HG03135 (cell line): Measurements from ENCODE around the gene PDZRN4.
"Not testable (repeated sequence)": the region's sequence is repeated elsewhere in the genome, so short reads cannot be mapped to it uniquely, and the experiment has no call there.

Experiments
- ATAC-seq: cut with Tn5 transposase; IDR thresholded peaks from one replicate; pipeline ENCODE4 v1.9.1; 2021; ENCODE audit warnings: mild to moderate bottlenecking, moderate library complexity; ENCODE audit not compliant: unreplicated experiment

The PDZRN4 gene

DNA sequence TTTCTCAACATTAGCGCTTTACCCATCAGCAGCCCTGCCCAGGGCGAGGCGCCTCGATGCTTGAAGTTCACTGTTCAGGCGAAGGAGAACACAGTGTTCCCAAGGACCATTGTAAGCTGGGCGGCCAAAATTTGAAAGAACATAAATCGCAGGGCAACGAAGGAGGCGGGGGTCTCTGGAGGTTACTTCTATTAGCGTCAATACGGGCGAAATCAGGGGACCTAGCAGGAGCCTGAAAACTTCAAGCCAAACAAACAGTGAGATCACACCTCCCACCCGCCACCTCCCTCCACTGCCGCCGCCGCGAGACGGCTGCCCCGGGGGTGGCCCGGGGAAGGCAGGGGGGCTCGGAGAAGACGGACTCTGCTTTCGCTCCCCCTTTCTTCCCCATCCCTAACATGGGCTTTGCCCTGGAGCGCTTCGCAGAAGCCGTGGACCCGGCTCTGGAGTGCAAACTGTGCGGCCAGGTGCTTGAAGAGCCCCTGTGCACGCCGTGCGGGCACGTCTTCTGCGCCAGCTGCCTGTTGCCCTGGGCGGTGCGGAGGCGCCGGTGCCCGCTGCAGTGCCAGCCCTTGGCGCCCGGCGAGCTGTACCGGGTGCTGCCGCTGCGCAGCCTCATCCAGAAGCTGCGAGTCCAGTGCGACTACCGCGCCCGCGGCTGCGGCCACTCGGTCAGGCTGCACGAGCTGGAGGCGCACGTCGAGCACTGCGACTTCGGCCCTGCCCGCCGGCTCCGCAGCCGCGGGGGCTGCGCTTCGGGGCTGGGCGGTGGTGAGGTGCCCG lies at the start of gene PDZRN4:
TSS of gene PDZRN4 (plus strand) at position 263 of the 783 bp plus-strand sequence.
- ATAC-seq, result no peak

DNA sequence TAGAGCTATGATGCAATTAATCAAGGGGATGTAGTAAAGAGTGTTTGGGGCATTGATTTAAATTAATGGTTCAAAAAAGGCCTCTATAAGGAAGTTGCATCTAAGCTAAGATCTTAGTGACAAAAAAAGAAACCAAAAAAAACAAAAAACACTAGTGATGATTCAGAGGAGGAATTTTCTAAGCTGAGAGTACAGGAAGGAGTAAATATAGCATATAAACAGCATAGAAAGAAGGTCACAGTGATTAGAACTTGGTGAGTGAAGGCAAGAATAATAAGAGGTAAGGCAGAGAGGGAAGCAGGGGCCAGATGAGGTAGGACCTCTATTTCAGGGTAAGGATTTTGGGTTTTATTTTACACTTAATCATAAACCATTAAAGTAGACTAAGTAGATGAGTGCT lies 48.0 kb upstream of the PDZRN4 start:
- ATAC-seq, result no peak

- ATAC-seq, result no peak
These were observed 47.0 kb upstream of the PDZRN4 start for GRCh38 chr12:41141104-41141503.

DNA sequence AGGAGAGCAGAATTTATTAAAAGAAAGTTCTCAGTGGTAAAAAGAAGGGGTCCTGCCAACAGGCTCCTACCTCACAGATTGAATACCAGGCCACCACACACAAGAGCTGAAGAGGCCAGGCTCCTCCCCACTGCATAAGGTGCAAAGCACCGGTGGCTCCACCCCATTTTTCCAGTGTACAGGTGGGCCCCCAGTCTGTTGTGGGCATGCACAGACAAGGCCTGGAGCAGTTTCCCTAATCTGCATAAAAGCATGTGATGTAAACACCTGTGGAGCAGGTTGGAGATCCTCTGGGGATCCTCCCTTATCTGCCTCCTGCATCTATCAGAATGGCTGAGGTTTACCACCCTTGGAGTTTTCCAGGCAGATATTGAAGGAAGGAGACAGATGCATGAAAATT lies 45.7 kb upstream of the PDZRN4 start:
- no peak for ATAC-seq

DNA sequence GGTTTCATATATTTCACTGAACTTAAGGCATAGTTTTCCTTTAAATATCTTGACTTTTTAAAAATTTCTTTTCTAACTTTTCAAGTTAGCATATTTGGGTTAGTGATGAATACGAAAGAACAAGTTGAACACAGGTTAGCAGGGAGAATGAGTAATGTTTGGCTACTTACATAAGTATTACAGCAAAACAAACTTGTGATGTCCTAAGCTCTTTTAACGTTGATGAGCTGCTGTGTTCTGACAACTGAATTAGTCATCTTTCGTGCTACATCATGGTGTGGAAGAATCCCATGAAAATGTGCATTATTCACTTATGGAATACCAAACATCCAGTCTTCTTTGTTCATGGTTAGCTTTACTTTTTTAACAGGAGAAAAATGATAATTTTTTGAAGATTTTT lies 36.3 kb upstream of the PDZRN4 start:
- ATAC-seq, result no peak

DNA sequence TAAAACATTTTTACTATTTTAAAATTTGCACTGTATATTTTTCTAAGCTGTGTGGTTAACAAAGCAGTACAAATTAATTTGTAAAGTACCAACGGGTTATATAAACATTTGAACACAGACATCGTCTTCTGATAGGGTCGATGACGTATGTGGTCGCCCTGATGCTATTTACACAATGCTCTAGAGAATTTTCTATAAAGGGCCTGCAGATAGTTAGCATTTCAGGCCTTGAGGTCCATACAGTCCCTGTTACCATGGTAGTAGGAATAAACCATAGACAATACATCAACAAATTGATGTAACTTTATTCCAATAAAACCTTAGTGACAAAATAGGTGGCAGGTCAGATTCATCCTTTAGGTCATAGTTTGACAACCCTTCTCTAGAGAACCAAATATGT lies 25.7 kb upstream of the PDZRN4 start:
- no peak for ATAC-seq

DNA sequence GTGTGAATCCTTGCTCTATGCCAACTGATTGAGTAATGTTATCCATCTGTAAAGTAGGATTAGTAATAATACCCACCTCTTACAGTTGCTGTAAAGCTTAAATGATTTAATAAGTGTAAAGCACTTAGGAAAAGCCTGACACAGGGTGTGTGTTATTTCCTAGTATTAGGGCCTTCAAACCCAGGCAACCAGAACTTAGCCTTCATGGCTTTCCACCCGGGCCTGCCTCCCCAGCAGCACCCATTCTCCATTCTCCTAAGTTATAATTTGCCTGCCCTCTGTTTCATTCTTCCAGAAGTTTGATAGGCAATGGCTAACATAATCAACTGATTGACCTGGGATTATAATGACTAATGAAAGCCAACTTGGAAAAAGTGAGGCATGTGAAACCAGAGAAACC lies 20.4 kb upstream of the PDZRN4 start:
- no peak for ATAC-seq

- no peak for ATAC-seq
These were observed 13.5 kb upstream of the PDZRN4 start for GRCh38 chr12:41174602-41175001.

GRCh38 chr12:41179507-41179906 lies 8.6 kb upstream of the PDZRN4 start:
- not testable (repeated sequence) for ATAC-seq

DNA sequence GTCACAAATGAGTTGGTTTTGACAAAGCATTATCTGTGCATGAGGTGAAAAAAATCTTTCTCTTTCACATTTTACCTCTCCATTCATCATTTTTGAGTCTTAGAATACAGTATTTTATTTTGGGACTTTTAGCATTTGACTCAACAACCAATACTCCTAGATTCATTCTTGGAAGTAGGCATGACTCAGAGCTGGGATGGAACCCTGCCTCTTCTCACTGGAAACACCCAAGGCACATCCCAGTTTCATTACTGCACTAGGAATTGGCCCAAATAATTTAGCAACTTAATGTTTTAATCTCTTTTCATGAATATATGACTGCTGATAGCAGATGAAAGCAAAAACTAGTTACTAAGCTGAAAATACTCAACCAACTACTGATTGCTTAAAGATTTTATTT lies 3.3 kb upstream of the PDZRN4 start:
- no peak for ATAC-seq

DNA sequence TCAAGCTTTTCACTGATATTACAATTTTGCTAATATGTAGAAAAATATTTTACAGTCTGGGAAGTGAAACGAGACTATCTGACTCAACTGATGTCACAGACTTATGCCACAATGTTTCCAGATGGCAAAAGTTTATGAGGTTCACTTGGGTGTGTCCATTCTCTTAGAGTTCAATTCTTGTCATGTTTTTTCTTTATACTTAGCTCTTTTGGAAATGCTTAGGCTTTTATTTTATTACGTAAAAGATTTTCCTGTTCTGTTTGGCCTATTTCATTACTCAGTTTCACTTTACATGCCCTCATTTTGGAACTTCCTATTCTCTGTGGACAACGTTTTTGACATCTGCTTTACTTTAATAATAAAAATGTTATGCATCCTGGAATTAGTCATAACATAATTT lies 2.1 kb upstream of the PDZRN4 start:
- ATAC-seq, result no peak

GRCh38 chr12:41188841-41189394 lies 798 bp downstream of the PDZRN4 start:
- ATAC-seq, result no peak

DNA sequence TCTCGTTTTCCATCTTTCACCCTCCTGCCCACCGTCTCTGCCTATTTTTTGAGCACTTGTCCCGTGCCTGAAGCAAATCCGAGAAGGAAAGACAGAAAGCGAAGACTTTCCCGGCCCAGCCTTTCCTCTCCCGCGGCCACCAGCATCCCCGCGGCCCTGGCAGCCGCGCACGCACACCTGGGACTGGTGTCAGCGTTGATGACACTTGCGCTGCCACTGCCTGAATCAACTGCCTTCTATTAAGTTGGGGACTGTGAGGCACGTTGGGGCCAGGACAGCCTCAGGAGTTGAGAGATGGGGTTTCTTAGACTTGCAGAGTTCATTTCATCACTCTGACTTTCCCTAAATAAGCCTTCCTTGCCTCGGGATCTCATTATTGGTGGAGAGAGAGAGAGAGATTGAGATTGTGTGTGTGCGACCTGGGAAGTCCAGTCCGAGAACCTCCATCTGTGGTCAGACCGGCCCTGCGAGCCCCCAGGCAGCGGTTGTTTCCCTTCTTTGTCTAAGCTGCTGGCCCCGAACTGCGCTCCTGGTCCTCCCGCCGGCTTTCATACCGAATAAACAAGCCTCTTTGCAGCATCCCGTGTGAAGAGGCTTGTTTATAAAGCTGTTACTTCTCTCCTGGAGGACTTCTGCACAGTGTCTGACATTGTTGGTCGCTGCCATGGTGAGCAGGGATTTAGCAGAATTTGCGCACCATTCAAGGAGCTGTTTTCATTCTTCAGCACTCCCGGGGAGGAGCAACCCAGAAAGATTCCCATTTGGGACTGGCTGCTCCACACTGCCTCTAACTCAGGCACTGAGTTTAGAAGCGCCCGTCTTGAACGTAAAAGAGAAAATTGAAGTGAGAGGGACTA lies 1.5 kb downstream of the PDZRN4 start:
- ATAC-seq, result no peak

- no peak for ATAC-seq
These were observed 2.2 kb downstream of the PDZRN4 start for GRCh38 chr12:41190338-41190737.

GRCh38 chr12:41191549-41191948 lies 3.4 kb downstream of the PDZRN4 start:
- not testable (repeated sequence) for ATAC-seq

GRCh38 chr12:41193311-41193710 lies 5.2 kb downstream of the PDZRN4 start:
- no peak for ATAC-seq

- no peak for ATAC-seq
These were observed 13.9 kb downstream of the PDZRN4 start for GRCh38 chr12:41202051-41202450.

GRCh38 chr12:41205070-41205709 lies 17.1 kb downstream of the PDZRN4 start:
- ATAC-seq, result no peak

DNA sequence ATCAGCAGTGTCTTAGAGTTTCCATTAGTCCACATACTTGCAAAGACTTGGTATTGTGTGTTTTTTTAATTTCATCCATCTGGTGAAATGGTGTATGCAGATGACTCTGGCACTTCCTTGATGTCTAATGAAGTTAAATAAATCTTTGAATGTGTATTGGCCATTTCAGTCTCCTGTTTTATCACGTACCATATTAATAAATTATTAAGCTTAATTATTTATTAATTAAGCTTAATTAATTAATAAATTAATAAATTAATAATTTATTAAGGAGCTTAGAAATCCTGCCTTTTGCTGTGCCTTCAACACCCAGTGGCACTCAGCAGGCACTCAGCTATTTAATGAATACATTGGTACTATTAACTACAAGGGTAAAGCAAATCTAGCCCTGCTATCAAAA lies 18.2 kb downstream of the PDZRN4 start:
- ATAC-seq, result no peak

DNA sequence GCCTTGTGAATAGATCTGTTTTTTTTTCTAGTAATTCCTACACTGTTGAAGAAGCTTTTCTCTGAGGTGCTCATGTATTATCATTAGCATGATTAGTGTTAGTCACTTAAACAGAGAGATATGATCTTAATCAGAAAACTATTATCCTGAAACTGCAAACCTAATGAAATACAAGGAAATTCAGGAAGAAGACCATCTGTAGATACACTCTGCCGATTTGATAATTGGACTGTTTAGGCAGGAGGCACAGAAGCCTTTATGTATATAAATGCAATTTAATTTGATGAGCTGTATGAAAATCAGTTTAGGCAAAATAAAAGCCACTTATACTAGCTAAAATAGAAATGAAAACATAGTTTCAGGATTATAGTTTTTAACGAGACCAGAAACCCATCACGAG lies 23.3 kb downstream of the PDZRN4 start:
- no peak for ATAC-seq

DNA sequence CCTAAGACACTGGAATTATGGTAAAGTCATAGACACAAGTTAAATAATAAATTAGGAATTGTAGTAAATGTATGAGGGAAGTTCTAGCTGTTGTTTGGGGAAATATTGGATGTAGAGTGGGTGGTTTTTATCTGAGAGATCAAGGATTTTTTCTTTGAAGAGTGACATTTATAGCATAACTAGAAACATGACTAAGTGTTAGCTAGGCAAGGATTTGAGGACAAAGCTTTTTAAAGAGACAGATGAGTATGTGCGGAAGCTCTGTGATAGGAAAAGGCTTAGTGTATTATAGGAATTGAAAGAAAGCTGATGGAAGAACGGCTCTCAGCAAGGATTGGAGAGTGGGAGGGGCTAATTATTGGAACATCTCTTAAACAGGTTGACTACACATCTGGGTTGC lies 24.5 kb downstream of the PDZRN4 start:
- ATAC-seq, result no peak
